K562 (cell line): ENCODE results near the gene MPDZ. TPM values are rescaled to one million over a fixed set of nuclear protein-coding genes. Genes with fewer than 3 reads are reported as not detected.

Source experiments
- ATAC-seq: fragments of 200-7000 bp; cut with Tn5 transposase; 3 replicates; pipeline ENCODE4 v1.9.1; 2020; ENCODE audit warnings: moderate library complexity
- BruUV-seq: library from RNA; stranded (reverse); fragments of 400-500 nt; replicated peaks from 2 replicates; lab custom pipeline; 2021; lab: Mats Ljungman, UMichigan
- CTCF ChIA-PET: fragments of 300-600 bp; formaldehyde crosslinking; extraction: SDS; loops from one replicate; lab custom pipeline; 2021; ENCODE audit warnings: low intra/inter-chr PET ratio; lab: Yijun Ruan, JAX
- POLR2A ChIA-PET: fragments of 300-600, 350-650 bp; sonication (Branson Sonifier 250); formaldehyde crosslinking; extraction: SDS; loops from one replicate; lab custom pipeline; 2021; ENCODE audit warnings: antibody characterized with exemption, inconsistent platforms; lab: Yijun Ruan, JAX
- DNase-seq, 4 experiments: peaks; one replicate each; pipeline versions ENCODE4 v3.0.0 to v3.0.0-alpha.2; 2011 to 2018; ENCODE audit warnings: low spot score in 3 of 4, mixed read lengths in 3 of 4; ENCODE audit errors: extremely low read depth in 1 of 4
- FAIRE-seq: peaks from 2 replicates; lab custom pipeline; 2011; peaks lifted over from hg19 to GRCh38; lab: Jason Lieb, UNC
- H2AFZ ChIP-seq: 2 replicates; pipeline ENCODE4 v1.6.0; 2011; ENCODE audit warnings: low read depth, low read length, control low read depth, inconsistent platforms
- H3K27ac ChIP-seq: fragments of 200-600 bp; 3 replicates; pipeline ENCODE4 v1.8.0; 2011; ENCODE audit warnings: low read depth, mild to moderate bottlenecking, control low read depth, inconsistent platforms, low read length, moderate library complexity, mixed read lengths; ENCODE audit errors: extremely low read depth
- H3K27me3 ChIP-seq, 2 experiments: fragments of 300-600 bp in 1 of 2; 2 replicates in 1 of 2; 3 replicates in 1 of 2; pipeline versions ENCODE4 v1.6.0 to v1.8.0; 2011; ENCODE audit warnings: inconsistent platforms in 2 of 2, low read length in 2 of 2, mild to moderate bottlenecking in 1 of 2, mixed read lengths in 1 of 2, moderate library complexity in 1 of 2; ENCODE audit not compliant: control insufficient read depth in 2 of 2, insufficient read depth in 2 of 2
- H3K36me3 ChIP-seq: fragments of 300-600 bp; 3 replicates; pipeline ENCODE4 v1.8.0; 2011; ENCODE audit warnings: mild to moderate bottlenecking, low read length, inconsistent platforms; ENCODE audit not compliant: control insufficient read depth, insufficient read depth
- H3K4me1 ChIP-seq, 2 experiments: fragments of 200-600 bp in 1 of 2; replicated peaks in 1 of 2; 2 replicates in 1 of 2; 3 replicates in 1 of 2; pipeline versions ENCODE4 v1.5.1 to v1.8.0; 2011; ENCODE audit warnings: inconsistent platforms in 2 of 2, low read length in 2 of 2, mild to moderate bottlenecking in 1 of 2, mixed read lengths in 1 of 2, moderate library complexity in 1 of 2; ENCODE audit not compliant: control insufficient read depth in 2 of 2, insufficient read depth in 2 of 2
- H3K4me2 ChIP-seq: 2 replicates; pipeline ENCODE4 v1.6.1; 2011; ENCODE audit warnings: low read length, control low read depth, inconsistent platforms, mixed read lengths; ENCODE audit not compliant: insufficient read depth
- H3K4me3 ChIP-seq: fragments of 200-600 bp; sonication (generic), shearing (Covaris generic); 2 replicates; pipeline ENCODE4 v1.5.1; 2016; ENCODE audit warnings: control low read depth, inconsistent platforms
- H3K79me2 ChIP-seq: fragments of 200-600 bp; 3 replicates; pipeline ENCODE4 v1.8.0; 2011; ENCODE audit warnings: low read length, inconsistent platforms; ENCODE audit not compliant: control insufficient read depth, insufficient read depth
- H3K9ac ChIP-seq, 2 experiments: 2 replicates each; pipeline versions ENCODE4 v1.6.0 to v1.6.1; 2011; ENCODE audit warnings: low read depth in 2 of 2, low read length in 2 of 2, control low read depth in 1 of 2, inconsistent platforms in 1 of 2, mild to moderate bottlenecking in 1 of 2, mixed read lengths in 1 of 2; ENCODE audit not compliant: insufficient read depth in 1 of 2
- H3K9me1 ChIP-seq: one replicate; pipeline ENCODE4 v1.6.0; 2011; ENCODE audit warnings: inconsistent platforms, mild to moderate bottlenecking, low read length, moderate library complexity; ENCODE audit not compliant: control insufficient read depth, insufficient read depth
- H3K9me3 ChIP-seq: replicated peaks from 2 replicates; pipeline ENCODE4 v1.5.1; 2011; ENCODE audit warnings: low read depth, low read length, inconsistent platforms; ENCODE audit not compliant: control insufficient read depth, insufficient read depth
- H4K20me1 ChIP-seq: replicated peaks from 2 replicates; pipeline ENCODE4 v1.6.1; 2011; ENCODE audit warnings: low read length, inconsistent platforms, mixed read lengths; ENCODE audit not compliant: control insufficient read depth, insufficient read depth
- CHAMP1 ChIP-seq: fragments of 450-650 bp; IDR thresholded peaks from 2 replicates; pipeline ENCODE4 v1.6.1; 2016; ENCODE audit warnings: mild to moderate bottlenecking
- DACH1 ChIP-seq: fragments of 450-650 bp; IDR thresholded peaks from 2 replicates; pipeline ENCODE4 v1.6.1; 2018; ENCODE audit not compliant: partially characterized antibody
- ETS2 ChIP-seq: IDR thresholded peaks from 2 replicates; pipeline ENCODE4 v1.6.1; 2016; ENCODE audit warnings: borderline replicate concordance, missing genetic modification characterization, mild to moderate bottlenecking, moderate library complexity, missing compliant biosample characterization; ENCODE audit not compliant: poor library complexity, severe bottlenecking
- GATA2 ChIP-seq: sonication (generic); formaldehyde crosslinking; IDR thresholded peaks from 2 replicates; pipeline ENCODE4 v1.4.0; 2020; ENCODE audit warnings: mild to moderate bottlenecking, missing genetic modification reagents
- MEF2D ChIP-seq: conservative IDR thresholded peaks from 2 replicates; pipeline ENCODE4 v1.6.1; 2016; ENCODE audit warnings: low read depth, missing genetic modification characterization, missing compliant biosample characterization
- RAD21 ChIP-seq, 2 experiments: fragments of 250-450 bp in 1 of 2; fragments of 450-650 bp in 1 of 2; sonication (Bioruptor Pico) in 1 of 2; formaldehyde crosslinking in 1 of 2; IDR thresholded peaks in 1 of 2; conservative IDR thresholded peaks in 1 of 2; 2 replicates each; pipeline versions ENCODE4 v1.4.0 to v1.8.0; 2020 to 2022; ENCODE audit warnings: mild to moderate bottlenecking in 2 of 2, moderate library complexity in 1 of 2
- RAD51 ChIP-seq: fragments of 450-650 bp; IDR thresholded peaks from 2 replicates; pipeline ENCODE4 v1.7.1; 2016; ENCODE audit warnings: low read depth, mild to moderate bottlenecking, borderline replicate concordance
- RBM15 ChIP-seq: fragments of 200-400 bp; formaldehyde crosslinking; IDR thresholded peaks from 2 replicates; pipeline ENCODE4 v1.6.1; 2018; ENCODE audit warnings: mild to moderate bottlenecking, low read length, moderate library complexity; ENCODE audit not compliant: insufficient read depth
- RBM39 ChIP-seq: fragments of 200-400 bp; formaldehyde crosslinking; optimal IDR thresholded peaks from 2 replicates; pipeline ENCODE3; 2018; ENCODE audit warnings: low read depth, low read length
- SMARCA5 ChIP-seq: fragments of 450-650 bp; IDR thresholded peaks from 2 replicates; pipeline ENCODE4 v1.6.1; 2016
- SMARCC2 ChIP-seq: fragments of 450-650 bp; IDR thresholded peaks from 2 replicates; pipeline ENCODE4 v1.6.1; 2017; ENCODE audit warnings: antibody characterized with exemption, moderate library complexity, mild to moderate bottlenecking, low read depth
- SMARCE1 ChIP-seq: fragments of 450-650 bp; IDR thresholded peaks from 2 replicates; pipeline ENCODE4 v1.7.1; 2016; ENCODE audit warnings: mild to moderate bottlenecking
- TAL1 ChIP-seq: fragments of 450-650 bp; IDR thresholded peaks from 2 replicates; pipeline ENCODE4 v1.6.1; 2016; ENCODE audit warnings: mild to moderate bottlenecking
- ZNF644 ChIP-seq: fragments of 200-800 bp; sonication (Bioruptor generic); IDR thresholded peaks from 2 replicates; pipeline ENCODE4 v1.6.1; 2016; ENCODE audit warnings: low read depth, missing genetic modification characterization, missing compliant biosample characterization
- ZNF79 ChIP-seq: fragments of 250-450 bp; sonication (Bioruptor Pico); IDR thresholded peaks from 2 replicates; pipeline ENCODE4 v1.4.0; 2020; ENCODE audit warnings: low read depth, mild to moderate bottlenecking, moderate library complexity
- in situ Hi-C: fragments of 300-500 bp; cut with MboI; formaldehyde crosslinking; loops from 4 replicates; pipeline ENCODE4 v1.15.0; 2018; ENCODE audit warnings: inconsistent platforms, mixed read lengths
- intact Hi-C: fragments of 100-400 bp; cut with micrococcal nuclease; formaldehyde crosslinking; loops from 2 replicates; pipeline ENCODE4 v1.14.2; 2022
- polyA plus RNA-seq, 8 experiments: library from polyadenylated mRNA; depleted of rRNA in 4 of 8; stranded (reverse) in 5 of 8; unstranded in 3 of 8; fragments of >200 nt; fragmentation: Nextera tagmentation in 2 of 8; fragmentation: Illumina TruSeq in 1 of 8; extraction: Ambion mirVana in 2 of 8; extraction: Trizol in 1 of 8; gene quantifications; 2 replicates each; pipeline versions ENCODE4 v1.2.1 to v1.2.3, GENCODE V29; 2011 to 2014; ENCODE audit warnings: inconsistent platforms in 1 of 8, missing spikeins in 1 of 8
- total RNA-seq, 7 experiments: library from RNA; depleted of rRNA in 6 of 7; stranded (reverse); fragments of >200 nt in 6 of 7; fragmentation: Illumina TruSeq in 2 of 7; extraction: Trizol in 2 of 7; gene quantifications; 2 replicates each; pipeline versions ENCODE4 v1.2.1 to v1.2.3, GENCODE V29; 2011 to 2021; ENCODE audit warnings: low replicate concordance in 1 of 7
- TF ChIP-seq, protein P1 (sequence below): sonication (generic); formaldehyde crosslinking; IDR thresholded peaks from 2 replicates; pipeline ENCODE4 v1.8.0; 2022; ENCODE audit warnings: mild to moderate bottlenecking, missing genetic modification reagents, borderline replicate concordance
- TF ChIP-seq, protein P2 (sequence below): fragments of 250-450 bp; sonication (Bioruptor Pico); IDR thresholded peaks from 2 replicates; pipeline ENCODE4 v1.4.0; 2020; ENCODE audit warnings: mild to moderate bottlenecking, moderate library complexity

The MPDZ gene
- total and polyA plus RNA-seq, 9 of the 15 experiments (the other 6 are each of a cell fraction or from before 2014, with no cell fraction given): 3.9 to 13.2 (median 5.7) TPM

DNA sequence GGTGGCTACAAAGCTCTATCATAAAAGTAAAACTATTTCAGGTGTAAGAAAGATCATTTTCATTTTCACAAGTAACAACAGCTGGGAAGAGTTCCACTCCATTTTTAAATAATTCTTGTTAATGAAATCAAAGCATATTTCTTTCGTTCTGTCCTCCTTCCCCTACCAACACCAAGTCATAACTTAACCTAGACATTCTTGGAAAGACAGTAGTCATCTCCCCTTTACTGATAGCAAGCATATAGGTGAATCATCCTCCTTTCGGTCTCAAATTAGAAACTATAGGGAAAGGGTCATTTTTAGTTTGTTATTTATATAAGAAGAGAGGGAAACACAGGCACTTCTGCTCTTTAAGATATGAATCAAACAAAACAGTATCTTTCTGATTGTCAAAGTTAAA, 38.2 kb downstream of the MPDZ start (continued):
- no peak for TF ChIP-seq MEF2D (tag)
- no peak for TF ChIP-seq GATA2 (CRISPR knock-in tag)
- TF ChIP-seq CHAMP1: no peak
- no peak for TF ChIP-seq RBM15
- TF ChIP-seq, all 486 proteins: peak for 0

DNA sequence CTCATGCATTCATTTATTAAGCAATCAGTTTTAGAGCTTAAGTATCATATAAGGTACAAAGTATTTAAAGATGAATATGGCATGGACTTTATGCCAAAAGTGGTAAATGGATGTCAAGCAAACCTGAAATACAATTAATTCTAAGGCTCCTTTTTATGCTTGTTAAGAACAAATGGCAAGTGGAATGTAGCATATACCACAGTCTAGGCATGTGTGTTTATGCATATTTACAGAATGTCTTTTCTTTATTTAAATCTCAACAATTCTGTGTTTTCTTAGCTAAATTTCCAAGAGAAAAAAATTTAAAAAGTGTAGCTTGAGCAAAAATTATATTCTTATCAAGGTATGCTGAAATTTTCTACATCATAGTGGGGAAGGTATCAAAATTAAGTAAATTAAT, 39.8 kb downstream of the MPDZ start:
- BruUV-seq: no TSS peak
- Histone ChIP-seq H3K27ac (no peak overlapping the region), H3K9me3 (no peaks in the 10 kb centered on the region), H3K9me1 (no peaks in the 10 kb centered on the region), H3K4me1 (no peaks in the 10 kb centered on the region), H2AFZ (no peak overlapping the region), H3K4me2 (no peak overlapping the region), H3K36me3 (no peaks in the 10 kb centered on the region), H4K20me1 (no peaks in the 10 kb centered on the region), H3K9ac (no peak overlapping the region), H3K4me3 (no peak overlapping the region), H3K79me2 (no peaks in the 10 kb centered on the region), H3K27me3 (no peaks in the 10 kb centered on the region)
- no peak for FAIRE-seq
- CTCF ChIA-PET: no interaction called here
- no peak for DNase-seq
- POLR2A ChIA-PET: no interaction called here
- in situ Hi-C loops: loop anchor here (25.0 kb wide), 1 partner anchor 948 kb away; no protein-coding TSS in a partner anchor
- no peak for ATAC-seq
- TF ChIP-seq RAD51 (no peak), RAD21 (CRISPR knock-in tag; conservative IDR thresholded peaks at IDR 0.05 in 1 of 2, IDR thresholded peaks at IDR 0.05 in 1 of 2) (no peak), ZNF79 (no peak), ZNF644 (tag) (no peak), TAL1 (no peak), ETS2 (tag) (no peak), SMARCC2 (no peak), DACH1 (no peak), SMARCE1 (no peak), SMARCA5 (no peak), RBM39 (no peak)
- TF ChIP-seq, protein P1, sequence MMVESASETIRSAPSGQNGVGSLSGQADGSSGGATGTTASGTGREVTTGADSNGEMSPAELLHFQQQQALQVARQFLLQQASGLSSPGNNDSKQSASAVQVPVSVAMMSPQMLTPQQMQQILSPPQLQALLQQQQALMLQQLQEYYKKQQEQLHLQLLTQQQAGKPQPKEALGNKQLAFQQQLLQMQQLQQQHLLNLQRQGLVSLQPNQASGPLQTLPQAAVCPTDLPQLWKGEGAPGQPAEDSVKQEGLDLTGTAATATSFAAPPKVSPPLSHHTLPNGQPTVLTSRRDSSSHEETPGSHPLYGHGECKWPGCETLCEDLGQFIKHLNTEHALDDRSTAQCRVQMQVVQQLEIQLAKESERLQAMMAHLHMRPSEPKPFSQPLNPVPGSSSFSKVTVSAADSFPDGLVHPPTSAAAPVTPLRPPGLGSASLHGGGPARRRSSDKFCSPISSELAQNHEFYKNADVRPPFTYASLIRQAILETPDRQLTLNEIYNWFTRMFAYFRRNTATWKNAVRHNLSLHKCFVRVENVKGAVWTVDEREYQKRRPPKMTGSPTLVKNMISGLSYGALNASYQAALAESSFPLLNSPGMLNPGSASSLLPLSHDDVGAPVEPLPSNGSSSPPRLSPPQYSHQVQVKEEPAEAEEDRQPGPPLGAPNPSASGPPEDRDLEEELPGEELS: no peak
- TF ChIP-seq, protein P2, sequence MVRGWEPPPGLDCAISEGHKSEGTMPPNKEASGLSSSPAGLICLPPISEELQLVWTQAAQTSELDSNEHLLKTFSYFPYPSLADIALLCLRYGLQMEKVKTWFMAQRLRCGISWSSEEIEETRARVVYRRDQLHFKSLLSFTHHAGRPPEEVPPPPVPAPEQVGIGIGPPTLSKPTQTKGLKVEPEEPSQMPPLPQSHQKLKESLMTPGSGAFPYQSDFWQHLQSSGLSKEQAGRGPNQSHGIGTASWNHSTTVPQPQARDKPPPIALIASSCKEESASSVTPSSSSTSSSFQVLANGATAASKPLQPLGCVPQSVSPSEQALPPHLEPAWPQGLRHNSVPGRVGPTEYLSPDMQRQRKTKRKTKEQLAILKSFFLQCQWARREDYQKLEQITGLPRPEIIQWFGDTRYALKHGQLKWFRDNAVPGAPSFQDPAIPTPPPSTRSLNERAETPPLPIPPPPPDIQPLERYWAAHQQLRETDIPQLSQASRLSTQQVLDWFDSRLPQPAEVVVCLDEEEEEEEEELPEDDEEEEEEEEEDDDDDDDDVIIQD (CRISPR knock-in tag): no peak
- intact Hi-C loops: no loop called here
